Right cardiac atrium (tissue), 5 donors: ENCODE measurements around the gene APOL5. TPM values are rescaled to one million over a fixed set of nuclear protein-coding genes. Genes with fewer than 3 reads are reported as not detected.

Source experiments
- ATAC-seq, 2 donors: fragments of 200-7000 bp; cut with Tn5 transposase; one replicate each; pipeline versions ENCODE4 v1.8.0 to v1.9.1; 2020; ENCODE audit warnings: moderate library complexity in 2 of 2, mild to moderate bottlenecking in 1 of 2
- DNase-seq, 3 donors: peaks; one replicate each; pipeline ENCODE4 v3.0.0-alpha.2; 2020
- H3K27ac ChIP-seq: one replicate; pipeline ENCODE4 v1.5.1; 2013; ENCODE audit warnings: mild to moderate bottlenecking, low read length, control low read depth, moderate library complexity
- H3K27me3 ChIP-seq: one replicate; pipeline ENCODE4 v1.6.1; 2013; ENCODE audit not compliant: control insufficient read depth, insufficient read depth
- H3K4me1 ChIP-seq: one replicate; pipeline ENCODE4 v1.6.1; 2013; ENCODE audit warnings: low read length; ENCODE audit not compliant: control insufficient read depth, insufficient read depth
- H3K4me3 ChIP-seq: one replicate; pipeline ENCODE4 v1.5.1; 2013; ENCODE audit warnings: low read length, control low read depth
- H3K9me3 ChIP-seq: one replicate; pipeline ENCODE4 v1.6.1; 2013; ENCODE audit warnings: low read length; ENCODE audit not compliant: control insufficient read depth
- WGBS: extraction: QIAGEN DNeasy Blood & Tissue Kit; methylation state at CpG from one replicate; pipeline ENCODE4 v1.1.7; 2013; 5-methylcytosine and 5-hydroxymethylcytosine counted together
- intact Hi-C, 4 donors: fragments of 100-400 bp; cut with DNase I; formaldehyde crosslinking; loops; one replicate each; pipeline versions ENCODE4 v1.11.0 to v1.14.0; 2022 to 2023
- polyA plus RNA-seq: library from polyadenylated mRNA; stranded (reverse); fragments of 200-250 nt; gene quantifications from one replicate; pipeline ENCODE4 v1.2.3, GENCODE V29; 2013
- total RNA-seq, 4 donors: library from RNA; stranded (reverse); fragmentation: NEBNext Ultra II Directional; extraction: Animal tissue kit (Norgen Biotek cat#: 25700); gene quantifications; one replicate each; pipeline ENCODE4 v1.2.1, GENCODE V29; 2021
- donor health status: healthy with polysubstance abuse.
- donor health status: DM: no; HTN: yes; CAD: no.
- donor health status: DM: no; HTN: no; CAD: no.
- donor health status: DM: no; HTN: yes; CAD: no; lungs with severe emphysema.
- donor health status: DM: yes; HTN: yes; CAD: no.

APOL5 gene
- total and polyA plus RNA-seq, 5 donors = 0.14 TPM; not detected in 4

DNA sequence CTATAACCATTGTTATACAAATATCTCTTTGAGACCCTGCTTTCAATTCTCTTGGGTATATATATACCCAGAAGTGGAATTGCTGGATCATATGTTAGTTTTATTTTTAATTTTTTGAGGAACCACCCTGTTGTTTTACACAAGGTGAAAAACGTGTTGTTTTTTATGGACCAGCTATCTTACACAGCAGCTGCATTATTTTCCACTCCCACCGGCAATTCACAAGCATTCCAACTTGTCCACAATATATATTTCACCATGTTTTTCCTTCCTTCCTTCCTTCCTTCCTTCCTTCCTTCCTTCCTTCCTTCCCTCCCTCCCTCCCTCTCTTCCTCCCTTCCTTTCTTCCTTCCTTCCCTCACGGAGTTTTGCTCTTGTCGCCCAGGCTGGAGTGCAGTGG, 6.3 kb upstream of the APOL5 start:
- Histone ChIP-seq H3K4me3 (no peak overlapping the region), H3K27me3 (no peaks in the 10 kb centered on the region), H3K4me1 (no peaks in the 10 kb centered on the region), H3K9me3 (no peaks in the 10 kb centered on the region), H3K27ac (no peak overlapping the region)
- intact Hi-C loops = no loop called here
- ATAC-seq (no peak), DNase-seq (no peak)
- WGBS = 68% methylated on average over 4 of the region's 4 CpGs

DNA sequence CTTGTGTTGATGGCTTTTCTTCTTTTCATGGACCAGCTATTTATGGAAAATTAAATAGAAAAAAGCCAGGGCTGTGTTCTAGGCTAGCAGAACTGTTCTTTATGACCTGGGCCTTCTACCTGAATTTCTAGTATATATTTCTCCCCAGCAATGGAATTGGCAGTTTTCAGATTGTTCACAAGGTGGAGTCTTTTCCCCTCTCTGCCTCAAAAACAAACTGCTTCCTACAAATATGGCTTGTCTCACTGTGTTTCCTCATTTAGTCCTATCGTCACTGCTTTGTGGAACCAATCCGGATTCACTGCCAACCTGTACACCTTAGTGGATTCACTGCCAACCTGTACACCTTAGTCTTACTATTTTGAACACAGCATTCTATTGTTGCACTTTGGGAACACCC, 5.0 kb upstream of the APOL5 start:
- H3K4me3 ChIP-seq = no peak overlapping the region
- H3K27me3 ChIP-seq = no peaks in the 10 kb centered on the region
- ATAC-seq = no peak
- H3K4me1 ChIP-seq = no peaks in the 10 kb centered on the region
- no peak for DNase-seq
- H3K9me3 ChIP-seq = no peaks in the 10 kb centered on the region
- 93% methylated on average over 2 of the region's 2 CpGs for WGBS
- H3K27ac ChIP-seq = no peak overlapping the region
- intact Hi-C loops = no loop called here

DNA sequence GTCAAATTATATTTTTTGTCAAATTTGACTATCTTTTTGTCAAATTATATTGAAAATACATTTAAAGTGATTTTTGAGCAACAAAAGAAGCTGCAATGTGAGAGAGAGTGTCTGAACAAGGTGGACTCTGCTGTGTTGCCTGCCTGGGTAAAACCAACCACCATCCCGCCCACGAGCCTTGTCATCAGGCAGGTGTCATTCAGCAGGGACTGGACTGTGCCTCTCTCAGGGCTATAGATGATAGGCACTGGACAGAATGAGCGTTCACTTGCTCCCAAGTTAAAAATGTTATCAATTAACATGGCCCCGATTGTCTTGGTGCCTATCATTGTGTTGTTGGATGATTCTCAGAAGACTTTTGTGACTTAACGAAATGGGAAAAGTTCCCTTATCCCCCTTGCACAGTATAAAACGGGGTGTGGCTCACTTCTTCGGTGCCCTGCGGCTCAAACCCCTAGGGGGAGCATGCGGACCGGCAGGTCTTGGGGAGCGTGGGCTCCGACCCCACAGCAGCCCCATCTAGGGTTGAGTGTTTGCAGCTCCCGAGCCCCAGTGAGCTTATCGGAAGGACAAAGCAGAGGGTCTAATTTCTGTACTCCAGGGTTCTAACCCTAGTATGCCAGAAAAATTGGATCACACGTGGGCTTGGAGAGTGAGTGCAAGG, 1.7 kb downstream of the APOL5 start:
- Histone ChIP-seq H3K4me1 (no peaks in the 10 kb centered on the region), H3K27me3 (no peaks in the 10 kb centered on the region), H3K27ac (no peak overlapping the region), H3K9me3 (no peaks in the 10 kb centered on the region), H3K4me3 (no peak overlapping the region)
- ATAC-seq (no peak), DNase-seq (no peak)
- intact Hi-C loops = no loop called here
- 84% methylated on average over 15 of the region's 15 CpGs for WGBS

DNA sequence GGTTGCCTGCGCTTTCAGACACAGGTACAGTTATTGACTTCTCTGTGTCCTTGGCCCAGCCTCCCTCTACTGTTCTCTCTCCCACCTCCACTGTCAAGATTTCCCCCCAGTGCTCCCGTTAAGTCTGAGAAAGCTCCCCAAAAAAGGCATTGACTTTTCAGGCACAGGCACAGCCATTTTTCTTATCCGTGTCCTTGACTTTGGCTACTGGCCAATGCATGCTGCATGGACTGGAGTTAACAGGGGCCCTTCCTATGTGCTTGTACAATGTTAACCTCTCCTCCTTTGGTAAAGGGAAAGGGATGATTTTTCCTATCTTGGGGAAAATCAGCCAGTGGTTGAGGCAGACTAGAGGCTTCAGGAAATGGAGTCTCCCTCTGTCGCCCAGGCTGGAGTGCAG, 4.3 kb downstream of the APOL5 start:
- WGBS = 61% methylated on average over 4 of the region's 4 CpGs
- intact Hi-C loops = no loop called here

DNA sequence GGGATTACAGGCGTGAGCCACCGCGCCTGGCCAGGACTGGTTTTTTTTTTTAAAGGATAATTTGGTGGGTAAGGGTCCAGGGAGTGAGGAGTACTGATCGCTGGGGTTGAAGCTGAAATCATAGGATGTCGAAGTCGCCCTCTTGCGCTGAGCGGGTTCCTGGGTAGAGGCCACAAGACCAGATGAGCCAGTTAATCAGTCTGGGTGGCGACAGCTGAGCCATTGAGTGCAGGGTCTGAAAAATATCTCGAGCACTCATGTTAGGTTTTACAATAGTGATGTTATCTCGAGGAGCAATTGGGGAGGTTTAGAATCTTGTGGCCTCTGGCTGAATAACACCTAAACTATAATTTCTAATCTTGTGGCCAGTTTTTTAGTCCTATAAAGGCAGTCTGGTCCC, 7.8 kb downstream of the APOL5 start:
- intact Hi-C loops = no loop called here
- DNase-seq (no peak), ATAC-seq (no peak)
- Histone ChIP-seq H3K4me3 (no peak overlapping the region), H3K27me3 (no peaks in the 10 kb centered on the region), H3K4me1 (peaks cover 4% of the 10 kb centered on the region), H3K9me3 (no peaks in the 10 kb centered on the region), H3K27ac (no peak overlapping the region)
- WGBS = 85% methylated on average over 11 of the region's 11 CpGs

More for the DNA sequence above, 4.3 kb downstream of the APOL5 start:
- no peaks in the 10 kb centered on the region for H3K9me3 ChIP-seq
- H3K4me1 ChIP-seq = no peaks in the 10 kb centered on the region
- H3K27ac ChIP-seq = no peak overlapping the region
- DNase-seq (no peak), ATAC-seq (no peak)
- H3K4me3 ChIP-seq = no peak overlapping the region
- no peaks in the 10 kb centered on the region for H3K27me3 ChIP-seq

DNA sequence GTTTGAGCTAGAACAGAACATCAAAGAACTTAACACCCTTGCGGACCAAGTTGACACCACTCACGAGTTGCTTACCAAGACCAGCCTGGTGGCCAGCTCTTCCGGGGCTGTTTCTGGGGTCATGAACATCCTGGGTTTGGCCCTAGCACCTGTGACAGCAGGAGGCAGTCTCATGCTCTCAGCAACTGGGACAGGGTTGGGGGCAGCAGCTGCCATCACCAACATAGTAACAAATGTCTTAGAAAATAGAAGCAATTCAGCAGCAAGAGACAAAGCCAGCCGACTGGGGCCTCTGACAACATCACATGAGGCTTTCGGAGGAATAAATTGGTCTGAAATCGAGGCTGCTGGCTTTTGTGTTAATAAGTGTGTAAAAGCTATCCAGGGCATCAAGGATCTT, 8.7 kb downstream of the APOL5 start:
- no peak overlapping the region for H3K4me3 ChIP-seq
- 80% methylated on average over 6 of the region's 6 CpGs for WGBS
- no peaks in the 10 kb centered on the region for H3K9me3 ChIP-seq
- peaks cover 4% of the 10 kb centered on the region for H3K4me1 ChIP-seq
- intact Hi-C loops = no loop called here
- H3K27ac ChIP-seq = no peak overlapping the region
- DNase-seq (no peak), ATAC-seq (no peak)
- no peaks in the 10 kb centered on the region for H3K27me3 ChIP-seq

DNA sequence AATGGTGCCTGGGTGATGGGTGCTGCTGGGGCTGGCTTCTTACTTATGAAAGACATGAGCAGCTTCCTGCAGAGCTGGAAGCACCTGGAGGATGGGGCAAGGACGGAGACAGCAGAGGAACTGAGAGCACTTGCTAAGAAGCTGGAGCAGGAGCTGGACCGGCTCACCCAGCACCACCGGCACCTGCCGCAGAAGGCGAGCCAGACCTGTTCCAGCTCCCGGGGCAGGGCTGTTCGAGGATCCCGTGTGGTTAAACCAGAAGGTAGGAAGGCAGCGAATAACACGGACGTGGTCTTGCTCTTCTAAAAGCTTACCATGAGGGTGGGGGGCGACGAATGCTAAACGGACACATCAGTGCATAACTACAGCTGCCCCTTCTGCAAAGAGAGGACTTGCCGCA, 9.3 kb downstream of the APOL5 start:
- ATAC-seq = peak in 1 of 2 donors; percentile 25

DNA sequence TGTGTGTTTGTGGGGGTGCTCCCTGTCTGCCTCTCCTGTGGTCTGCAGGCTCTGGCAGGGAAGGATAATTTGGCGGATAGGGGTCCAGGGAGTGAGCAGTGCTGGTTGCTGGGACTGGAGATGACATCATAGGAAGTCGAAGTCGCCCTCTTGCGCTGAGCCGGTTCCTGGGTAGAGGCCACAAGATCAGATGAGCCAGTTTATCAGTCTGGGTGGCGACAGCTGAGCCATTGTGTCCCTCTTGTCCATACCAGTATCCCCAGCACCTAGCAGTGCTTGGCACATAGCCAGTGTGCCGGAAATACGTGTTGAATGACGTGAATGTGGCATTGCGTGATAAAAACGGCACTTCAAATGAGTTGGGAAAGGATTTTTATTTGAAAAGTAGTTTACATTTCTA, 9.8 kb downstream of the APOL5 start:
- DNase-seq (peak in 1 of 3 donors; percentile 52), ATAC-seq (peak; percentile 54 to 72)
- Histone ChIP-seq H3K9me3 (no peaks in the 10 kb centered on the region), H3K27me3 (no peaks in the 10 kb centered on the region), H3K4me3 (no peak overlapping the region), H3K4me1 (peaks cover 4% of the 10 kb centered on the region), H3K27ac (no peak overlapping the region)
- intact Hi-C loops = no loop called here
- 39% methylated on average over 11 of the region's 11 CpGs for WGBS

More for the DNA sequence above, 9.3 kb downstream of the APOL5 start:
- H3K4me3 ChIP-seq = no peak overlapping the region
- 85% methylated on average over 15 of the region's 15 CpGs for WGBS
- intact Hi-C loops = no loop called here
- H3K27me3 ChIP-seq = no peaks in the 10 kb centered on the region
- H3K9me3 ChIP-seq = no peaks in the 10 kb centered on the region
- H3K4me1 ChIP-seq = peaks cover 4% of the 10 kb centered on the region
- no peak for DNase-seq
- no peak overlapping the region for H3K27ac ChIP-seq

DNA sequence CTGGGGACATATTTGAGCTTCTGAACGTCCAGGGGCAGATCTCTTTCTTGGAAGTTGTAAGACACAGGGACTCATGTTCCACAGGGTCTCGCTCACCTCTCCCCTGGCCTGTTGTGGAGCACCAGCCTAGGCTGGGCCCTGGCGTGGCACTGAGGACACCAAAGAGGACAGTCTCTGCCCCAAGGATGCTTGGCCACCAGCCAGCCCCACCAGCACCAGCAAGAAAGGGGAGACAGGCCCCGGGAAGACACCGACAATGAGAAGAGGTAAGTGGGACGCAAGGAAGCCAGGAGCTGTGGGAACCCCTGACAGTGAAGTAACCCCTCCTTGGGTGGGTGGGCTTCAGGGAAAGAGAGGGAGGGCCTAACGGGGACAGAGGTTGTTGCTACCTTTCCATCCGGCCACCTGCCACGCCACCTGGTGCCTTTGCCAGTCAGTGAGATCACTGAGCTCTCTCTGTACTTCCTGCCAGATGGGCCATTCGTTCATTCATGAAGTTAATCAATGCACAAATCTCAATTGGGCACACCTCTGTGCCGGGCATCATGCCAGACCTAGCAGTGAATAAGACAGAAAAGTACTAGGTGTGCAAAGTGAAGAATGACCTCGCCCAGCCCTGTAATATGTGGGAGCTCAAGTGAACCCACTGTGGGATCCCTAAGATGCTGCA, 11.1 kb downstream of the APOL5 start:
- Histone ChIP-seq H3K4me3 (no peak overlapping the region), H3K4me1 (peaks cover 4% of the 10 kb centered on the region), H3K27me3 (no peaks in the 10 kb centered on the region), H3K9me3 (no peaks in the 10 kb centered on the region), H3K27ac (no peak overlapping the region)
- intact Hi-C loops = no loop called here
- 86% methylated on average over 12 of the region's 12 CpGs for WGBS
- DNase-seq = no peak
- no peak for ATAC-seq

DNA sequence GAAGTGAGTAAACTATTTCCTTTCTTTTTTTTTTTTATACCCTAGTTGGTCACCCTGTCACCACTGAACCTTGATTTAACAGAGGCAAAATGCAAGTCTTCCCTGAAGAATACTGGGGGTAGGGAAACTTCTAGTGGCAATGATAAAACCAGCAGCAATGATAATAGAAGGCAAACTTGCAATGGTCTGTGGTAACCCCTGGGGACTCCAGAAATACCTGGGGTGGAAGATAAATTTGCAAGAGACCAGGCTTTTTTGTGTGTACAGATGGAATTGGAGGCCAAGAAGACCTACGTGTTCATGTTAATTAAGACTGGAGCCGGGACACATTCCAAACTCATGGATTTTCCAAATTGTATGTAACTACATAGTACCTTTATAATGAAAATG, 11.6 kb downstream of the APOL5 start:
- no peak overlapping the region for H3K4me3 ChIP-seq
- ATAC-seq (no peak), DNase-seq (no peak)
- WGBS = 93% methylated on average over 2 of the region's 2 CpGs
- H3K4me1 ChIP-seq = peaks cover 4% of the 10 kb centered on the region
- H3K9me3 ChIP-seq = no peaks in the 10 kb centered on the region
- no peak overlapping the region for H3K27ac ChIP-seq
- intact Hi-C loops = no loop called here
- H3K27me3 ChIP-seq = no peaks in the 10 kb centered on the region

DNA sequence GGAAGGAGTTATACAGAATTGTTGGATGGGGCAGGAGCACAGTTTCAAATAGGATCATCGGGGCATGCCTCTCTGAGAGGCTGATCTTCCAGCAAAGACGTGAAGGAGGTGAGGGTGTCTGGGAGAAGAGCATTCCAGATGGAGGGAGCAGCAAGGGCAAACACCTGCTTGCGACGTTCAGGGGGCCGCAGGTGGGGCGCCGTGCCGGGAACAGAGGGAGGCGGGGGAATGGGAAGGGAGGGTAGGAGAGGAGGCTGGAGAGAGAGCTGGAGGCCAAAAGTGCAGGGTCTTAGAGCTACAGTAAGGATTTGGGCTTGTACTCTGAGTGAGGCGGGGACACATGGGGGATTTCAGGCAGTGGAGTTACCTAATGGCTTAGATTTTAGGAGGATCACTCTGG, 13.6 kb downstream of the APOL5 start:
- Histone ChIP-seq H3K4me1 (peaks cover 4% of the 10 kb centered on the region), H3K27ac (no peak overlapping the region), H3K27me3 (no peaks in the 10 kb centered on the region), H3K9me3 (no peaks in the 10 kb centered on the region), H3K4me3 (no peak overlapping the region)
- 82% methylated on average over 10 of the region's 10 CpGs for WGBS
- intact Hi-C loops = loop anchor here in 1 of 4 donors (10.0 kb wide), 1 partner anchor 403 kb away; no protein-coding TSS in a partner anchor
- ATAC-seq (no peak), DNase-seq (no peak)
